Right forelimb (tissue), 1 donor: ENCODE measurements around the gene SLC12A7.
"Not testable (repeated sequence)": the region's sequence is repeated elsewhere in the genome, so short reads cannot be mapped to it uniquely, and the experiment has no call there.

Experiments used
- DNase-seq: peaks from one replicate; pipeline ENCODE4 v3.0.0-alpha.2; 2018

The SLC12A7 gene

GRCh38 chr5:1095990-1096363 lies 15.9 kb downstream of the SLC12A7 start:
- no peak for DNase-seq

GRCh38 chr5:1095302-1095989 lies 16.4 kb downstream of the SLC12A7 start:
- no peak for DNase-seq

- DNase-seq: no peak
Observed at GRCh38 chr5:1094670-1095190, 17.1 kb downstream of the SLC12A7 start.

- DNase-seq: no peak
Observed at GRCh38 chr5:1093361-1093760, 18.5 kb downstream of the SLC12A7 start.

GRCh38 chr5:1092122-1092521 lies 19.7 kb downstream of the SLC12A7 start:
- DNase-seq: no peak

GRCh38 chr5:1091632-1092031 lies 20.2 kb downstream of the SLC12A7 start:
- no peak for DNase-seq

GRCh38 chr5:1090538-1090937 lies 21.3 kb downstream of the SLC12A7 start:
- no peak for DNase-seq

GRCh38 chr5:1089621-1090040 lies 22.2 kb downstream of the SLC12A7 start:
- DNase-seq: no peak

- no peak for DNase-seq
Observed at GRCh38 chr5:1089146-1089545, 22.7 kb downstream of the SLC12A7 start.

- no peak for DNase-seq
Observed at GRCh38 chr5:1088726-1089125, 23.1 kb downstream of the SLC12A7 start.

GRCh38 chr5:1088031-1088430 lies 23.8 kb downstream of the SLC12A7 start:
- DNase-seq: no peak

GRCh38 chr5:1087428-1087827 lies 24.4 kb downstream of the SLC12A7 start:
- DNase-seq: no peak

- no peak for DNase-seq
Observed at GRCh38 chr5:1086871-1087270, 25.0 kb downstream of the SLC12A7 start.

- no peak for DNase-seq
Observed at GRCh38 chr5:1086137-1086536, 25.7 kb downstream of the SLC12A7 start.

- no peak for DNase-seq
Observed at GRCh38 chr5:1085391-1085790, 26.5 kb downstream of the SLC12A7 start.

- no peak for DNase-seq
Observed at GRCh38 chr5:1083823-1084605, 27.8 kb downstream of the SLC12A7 start.

- not testable (repeated sequence) for DNase-seq
Observed at GRCh38 chr5:1083026-1083425, 28.8 kb downstream of the SLC12A7 start.

GRCh38 chr5:1081519-1081918 lies 30.3 kb downstream of the SLC12A7 start:
- no peak for DNase-seq

- DNase-seq: no peak
Observed at GRCh38 chr5:1080432-1080831, 31.4 kb downstream of the SLC12A7 start.

GRCh38 chr5:1079961-1080360 lies 31.9 kb downstream of the SLC12A7 start:
- DNase-seq: no peak

GRCh38 chr5:1079486-1079885 lies 32.4 kb downstream of the SLC12A7 start:
- no peak for DNase-seq

- no peak for DNase-seq
Observed at GRCh38 chr5:1078851-1079250, 33.0 kb downstream of the SLC12A7 start.

- DNase-seq: no peak
Observed at GRCh38 chr5:1078206-1078605, 33.7 kb downstream of the SLC12A7 start.

- no peak for DNase-seq
Observed at GRCh38 chr5:1077491-1078020, 34.3 kb downstream of the SLC12A7 start.
